GM12878 (cell line): ENCODE data around the gene FLAD1. TPM values are rescaled to one million over a fixed set of nuclear protein-coding genes. Genes with fewer than 3 reads are reported as not detected.

Experiments used
- ATAC-seq: fragments of 200-7000 bp; cut with Tn5 transposase; 3 replicates; pipeline ENCODE4 v1.9.1; 2020; ENCODE audit warnings: mild to moderate bottlenecking, moderate library complexity
- BruUV-seq: library from RNA; stranded (reverse); fragments of 400-500 nt; replicated peaks from 2 replicates; lab custom pipeline; 2021; lab: Mats Ljungman, UMichigan
- CTCF ChIA-PET: fragments of 300-600 bp; sonication (Branson Sonifier 250); formaldehyde crosslinking; extraction: SDS; loops from one replicate; lab custom pipeline; 2021; ENCODE audit warnings: inconsistent platforms; lab: Yijun Ruan, JAX
- POLR2A ChIA-PET: fragments of 350-600 bp; formaldehyde crosslinking; extraction: SDS; loops from one replicate; lab custom pipeline; 2021; ENCODE audit warnings: inconsistent platforms; lab: Charles Lee
- RAD21 ChIA-PET: fragments of 300-600 bp; sonication (Branson Sonifier 250); formaldehyde crosslinking; loops from one replicate; lab custom pipeline; 2023; ENCODE audit warnings: antibody characterized with exemption; ENCODE audit not compliant: unreplicated experiment; lab: Charles Lee
- SMC1A ChIA-PET: fragments of 300-600 bp; sonication (Branson Sonifier 250); formaldehyde crosslinking; loops from one replicate; lab custom pipeline; 2023; ENCODE audit not compliant: unreplicated experiment, uncharacterized antibody; lab: Charles Lee
- DNase-seq: peaks from one replicate; pipeline ENCODE4 v3.0.0-alpha.2; 2011; ENCODE audit warnings: low read depth, low spot score
- FAIRE-seq: peaks from 3 replicates; lab custom pipeline; 2011; peaks lifted over from hg19 to GRCh38; lab: Jason Lieb, UNC
- H2AFZ ChIP-seq: 2 replicates; pipeline ENCODE4 v1.6.0; 2011; ENCODE audit warnings: low read depth, low read length, control low read depth; ENCODE audit not compliant: control insufficient read depth
- H3K27ac ChIP-seq: 2 replicates; pipeline ENCODE4 v1.5.1; 2011; ENCODE audit warnings: control low read depth; ENCODE audit not compliant: control insufficient read depth, insufficient read depth
- H3K27me3 ChIP-seq, 2 experiments: replicated peaks in 1 of 2; 2 replicates each; pipeline versions ENCODE4 v1.6.0 to v1.6.1; 2011; ENCODE audit warnings: low read length in 1 of 2; ENCODE audit not compliant: control insufficient read depth in 2 of 2, insufficient read depth in 2 of 2
- H3K36me3 ChIP-seq, 2 experiments: 2 replicates each; pipeline ENCODE4 v1.5.1; 2011; ENCODE audit warnings: low read length in 1 of 2; ENCODE audit not compliant: control insufficient read depth in 2 of 2, insufficient read depth in 2 of 2
- H3K4me1 ChIP-seq: 2 replicates; pipeline ENCODE4 v1.6.1; 2011; ENCODE audit warnings: mild to moderate bottlenecking, low read length, moderate library complexity, mixed read lengths; ENCODE audit not compliant: control insufficient read depth, insufficient read depth
- H3K4me2 ChIP-seq: 2 replicates; pipeline ENCODE4 v1.6.0; 2011; ENCODE audit warnings: control low read depth; ENCODE audit not compliant: control insufficient read depth, insufficient read depth
- H3K4me3 ChIP-seq: fragments of 200-600 bp; sonication (generic); 2 replicates; pipeline ENCODE4 v1.5.1; 2016
- H3K79me2 ChIP-seq: 2 replicates; pipeline ENCODE4 v1.6.0; 2011; ENCODE audit warnings: low read length; ENCODE audit not compliant: control insufficient read depth, insufficient read depth
- H3K9ac ChIP-seq: 2 replicates; pipeline ENCODE4 v1.8.0; 2011; ENCODE audit warnings: low read length, control low read depth, mixed read lengths; ENCODE audit not compliant: control insufficient read depth, insufficient read depth
- H3K9me3 ChIP-seq: replicated peaks from 3 replicates; pipeline ENCODE4 v1.5.1; 2011; ENCODE audit warnings: mild to moderate bottlenecking, low read length; ENCODE audit not compliant: control insufficient read depth, insufficient read depth
- H4K20me1 ChIP-seq: 2 replicates; pipeline ENCODE4 v1.6.0; 2011; ENCODE audit not compliant: control insufficient read depth, insufficient read depth
- EP300 ChIP-seq, 2 experiments: fragments of 150-350 bp in 1 of 2; IDR thresholded peaks; 2 replicates each; pipeline ENCODE4 v1.6.1; 2011 to 2012; ENCODE audit warnings: low read depth in 2 of 2, low read length in 2 of 2, borderline replicate concordance in 1 of 2, improper control_type of control experiment in 1 of 2, inconsistent platforms in 1 of 2; ENCODE audit not compliant: control insufficient read depth in 1 of 2
- IKZF2 ChIP-seq, 2 experiments: fragments of 450-650 bp; IDR thresholded peaks; 2 replicates each; pipeline ENCODE4 v1.6.1; 2017; ENCODE audit warnings: mild to moderate bottlenecking in 2 of 2, moderate library complexity in 2 of 2
- IRF4 ChIP-seq: IDR thresholded peaks from 2 replicates; pipeline ENCODE4 v1.6.1; 2011; ENCODE audit warnings: low read depth, low read length
- JUND ChIP-seq: IDR thresholded peaks from 2 replicates; pipeline ENCODE4 v1.6.1; 2012; ENCODE audit warnings: low read depth, mild to moderate bottlenecking, low read length, improper control_type of control experiment, moderate library complexity
- PML ChIP-seq: IDR thresholded peaks from 2 replicates; pipeline ENCODE4 v1.6.1; 2012; ENCODE audit warnings: low read length, inconsistent platforms
- RBBP5 ChIP-seq: fragments of 200-600 bp; sonication (generic); conservative IDR thresholded peaks from 2 replicates; pipeline ENCODE4 v1.6.1; 2016
- SIX5 ChIP-seq: IDR thresholded peaks from 2 replicates; pipeline ENCODE4 v1.6.1; 2011; ENCODE audit warnings: mild to moderate bottlenecking, low read depth, low read length, moderate library complexity; ENCODE audit not compliant: severe bottlenecking
- SMC3 ChIP-seq: IDR thresholded peaks from 2 replicates; pipeline ENCODE4 v1.6.1; 2011; ENCODE audit warnings: low read length, improper control_type of control experiment, borderline replicate concordance
- TCF7 ChIP-seq: IDR thresholded peaks from 2 replicates; pipeline ENCODE4 v1.6.1; 2014; ENCODE audit warnings: antibody characterized with exemption, borderline replicate concordance
- WGBS: methylation state at CpG from one replicate; pipeline ENCODE4 v1.1.6; 2016; ENCODE audit warnings: low lambda C conversion rate; ENCODE audit not compliant: insufficient replicate concordance, insufficient coverage; ENCODE audit errors: missing lambda C conversion rate; 5-methylcytosine and 5-hydroxymethylcytosine counted together
- in situ Hi-C: fragments of 300-500 bp; cut with MboI; formaldehyde crosslinking; loops from 9 replicates; pipeline ENCODE4 v1.14.3; 2018; ENCODE audit warnings: mixed read lengths
- intact Hi-C: fragments of 100-400 bp; cut with micrococcal nuclease; formaldehyde crosslinking; loops from one replicate; pipeline ENCODE4 v1.14.2; 2022; ENCODE audit not compliant: unreplicated experiment
- polyA plus RNA-seq, 11 experiments: library from polyadenylated mRNA; depleted of rRNA in 4 of 11; unstranded in 6 of 11; stranded (reverse) in 5 of 11; fragments of >200 nt; fragmentation: Nextera tagmentation in 4 of 11; fragmentation: Illumina TruSeq in 1 of 11; extraction: Ambion mirVana in 4 of 11; extraction: Trizol in 1 of 11; gene quantifications; 1 replicate in 1 of 11; 2 replicates in 10 of 11; pipeline versions ENCODE4 v1.2.1 to v1.2.3, GENCODE V29; 2011 to 2016; ENCODE audit warnings: inconsistent platforms in 2 of 11, missing spikeins in 2 of 11, low read depth in 1 of 11
- total RNA-seq, 4 experiments: library from RNA; depleted of rRNA in 3 of 4; stranded (reverse); fragments of >200 nt in 3 of 4; fragmentation: Illumina TruSeq in 1 of 4; extraction: Trizol in 1 of 4; gene quantifications; 2 replicates each; pipeline versions ENCODE4 v1.2.1 to v1.2.3, GENCODE V29; 2013 to 2021
- TF ChIP-seq, protein P1 (sequence below): fragments of 450-650 bp; IDR thresholded peaks from 2 replicates; pipeline ENCODE4 v1.6.1; 2018; ENCODE audit warnings: borderline replicate concordance, mild to moderate bottlenecking; ENCODE audit not compliant: partially characterized antibody
- TF ChIP-seq, protein P2 (sequence below): fragments of 450-650 bp; conservative IDR thresholded peaks from 2 replicates; pipeline ENCODE4 v1.6.1; 2017; ENCODE audit warnings: mild to moderate bottlenecking, moderate library complexity
- TF ChIP-seq, protein P3 (sequence below): fragments of 450-650 bp; IDR thresholded peaks from 2 replicates; pipeline ENCODE4 v1.6.1; 2017; ENCODE audit warnings: mild to moderate bottlenecking, moderate library complexity

The FLAD1 gene
- total and polyA plus RNA-seq, 10 of the 15 experiments (the other 5 are each of a cell fraction or from before 2014, with no cell fraction given): 22.9 to 93.4 (median 56.6) TPM

- TSS peak; percentile 97 for BruUV-seq
- in situ Hi-C loops (no loop called here), intact Hi-C loops (loop anchor here (2.0 kb wide), 2 partner anchors 23 to 63 kb away; partner anchors contain the start of gene PYGO2)
- POLR2A ChIA-PET: interaction anchor here (0.6 to 2.9 kb wide), 25 partner anchors 8 to 470 kb away, joined by 3 to 19 read pairs (median 5); partner anchors contain the start of genes CKS1B, FLAD1, KCNN3 and PBXIP1
- Histone ChIP-seq H3K9me3 (no peaks in the 10 kb centered on the region; the same call in 2 of the 3 replicates), H3K27me3 (no peaks in the 10 kb centered on the region), H3K4me3 (peak overlapping the region; percentile 87), H3K4me1 (peaks cover 45% of the 10 kb centered on the region), H3K79me2 (peaks cover 69% of the 10 kb centered on the region), H3K27ac (peak overlapping the region; percentile 100), H4K20me1 (no peaks in the 10 kb centered on the region), H3K9ac (peak overlapping the region; percentile 97), H3K36me3 (no peaks in the 10 kb centered on the region), H2AFZ (peak overlapping the region; percentile 100), H3K4me2 (peak overlapping the region; percentile 97)
- CTCF ChIA-PET: interaction anchor here (1.2 to 3.5 kb wide), 14 partner anchors 17 to 377 kb away, joined by 3 to 20 read pairs (median 8); partner anchors contain the start of genes ADAM15, PBXIP1, PYGO2 and SHC1
- under 1% methylated on average over 36 of the region's 36 CpGs for WGBS
- SMC1A ChIA-PET: interaction anchor here (0.8 to 3.2 kb wide), 12 partner anchors 8 to 266 kb away, joined by 3 to 14 read pairs (median 4); partner anchors contain the start of genes FLAD1 and PBXIP1
- ATAC-seq: peak; percentile 61
- peak; percentile 75 for FAIRE-seq
- peak; percentile 82 for DNase-seq
- RAD21 ChIA-PET: interaction anchor here (0.7 to 2.6 kb wide), 12 partner anchors 8 to 378 kb away, joined by 3 to 12 read pairs (median 4); partner anchors contain the start of genes PBXIP1 and PYGO2
- TF ChIP-seq TCF7 (no peak), PML (no peak), IRF4 (0 out of 2 replicates have a peak, but pooled peaks have one; percentile 42), SMC3 (no peak), SIX5 (peak; percentile 47), EP300 (IDR thresholded peaks at IDR 0.05; ENCODE audit: borderline replicate concordance in 1 of 2, control insufficient read depth in 1 of 2, low read depth in 2 of 2, low read length in 2 of 2) (peak; percentile 37 to 56; a peak in 2 of 4 replicates), RBBP5 (no peak), JUND (peak; percentile 98), IKZF2 (IDR thresholded peaks at IDR 0.05) (peak; percentile 77 to 80; a peak in 3 of 4 replicates)
- TF ChIP-seq, protein P1, sequence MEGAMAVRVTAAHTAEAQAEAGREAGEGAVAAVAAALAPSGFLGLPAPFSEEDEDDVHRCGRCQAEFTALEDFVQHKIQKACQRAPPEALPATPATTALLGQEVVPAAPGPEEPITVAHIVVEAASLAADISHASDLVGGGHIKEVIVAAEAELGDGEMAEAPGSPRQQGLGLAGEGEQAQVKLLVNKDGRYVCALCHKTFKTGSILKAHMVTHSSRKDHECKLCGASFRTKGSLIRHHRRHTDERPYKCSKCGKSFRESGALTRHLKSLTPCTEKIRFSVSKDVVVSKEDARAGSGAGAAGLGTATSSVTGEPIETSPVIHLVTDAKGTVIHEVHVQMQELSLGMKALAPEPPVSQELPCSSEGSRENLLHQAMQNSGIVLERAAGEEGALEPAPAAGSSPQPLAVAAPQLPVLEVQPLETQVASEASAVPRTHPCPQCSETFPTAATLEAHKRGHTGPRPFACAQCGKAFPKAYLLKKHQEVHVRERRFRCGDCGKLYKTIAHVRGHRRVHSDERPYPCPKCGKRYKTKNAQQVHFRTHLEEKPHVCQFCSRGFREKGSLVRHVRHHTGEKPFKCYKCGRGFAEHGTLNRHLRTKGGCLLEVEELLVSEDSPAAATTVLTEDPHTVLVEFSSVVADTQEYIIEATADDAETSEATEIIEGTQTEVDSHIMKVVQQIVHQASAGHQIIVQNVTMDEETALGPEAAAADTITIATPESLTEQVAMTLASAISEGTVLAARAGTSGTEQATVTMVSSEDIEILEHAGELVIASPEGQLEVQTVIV: peak; percentile 53
- TF ChIP-seq, protein P2, sequence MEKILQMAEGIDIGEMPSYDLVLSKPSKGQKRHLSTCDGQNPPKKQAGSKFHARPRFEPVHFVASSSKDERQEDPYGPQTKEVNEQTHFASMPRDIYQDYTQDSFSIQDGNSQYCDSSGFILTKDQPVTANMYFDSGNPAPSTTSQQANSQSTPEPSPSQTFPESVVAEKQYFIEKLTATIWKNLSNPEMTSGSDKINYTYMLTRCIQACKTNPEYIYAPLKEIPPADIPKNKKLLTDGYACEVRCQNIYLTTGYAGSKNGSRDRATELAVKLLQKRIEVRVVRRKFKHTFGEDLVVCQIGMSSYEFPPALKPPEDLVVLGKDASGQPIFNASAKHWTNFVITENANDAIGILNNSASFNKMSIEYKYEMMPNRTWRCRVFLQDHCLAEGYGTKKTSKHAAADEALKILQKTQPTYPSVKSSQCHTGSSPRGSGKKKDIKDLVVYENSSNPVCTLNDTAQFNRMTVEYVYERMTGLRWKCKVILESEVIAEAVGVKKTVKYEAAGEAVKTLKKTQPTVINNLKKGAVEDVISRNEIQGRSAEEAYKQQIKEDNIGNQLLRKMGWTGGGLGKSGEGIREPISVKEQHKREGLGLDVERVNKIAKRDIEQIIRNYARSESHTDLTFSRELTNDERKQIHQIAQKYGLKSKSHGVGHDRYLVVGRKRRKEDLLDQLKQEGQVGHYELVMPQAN: peak; percentile 67; the same call in 1 of the 2 replicates
- TF ChIP-seq, protein P3, sequence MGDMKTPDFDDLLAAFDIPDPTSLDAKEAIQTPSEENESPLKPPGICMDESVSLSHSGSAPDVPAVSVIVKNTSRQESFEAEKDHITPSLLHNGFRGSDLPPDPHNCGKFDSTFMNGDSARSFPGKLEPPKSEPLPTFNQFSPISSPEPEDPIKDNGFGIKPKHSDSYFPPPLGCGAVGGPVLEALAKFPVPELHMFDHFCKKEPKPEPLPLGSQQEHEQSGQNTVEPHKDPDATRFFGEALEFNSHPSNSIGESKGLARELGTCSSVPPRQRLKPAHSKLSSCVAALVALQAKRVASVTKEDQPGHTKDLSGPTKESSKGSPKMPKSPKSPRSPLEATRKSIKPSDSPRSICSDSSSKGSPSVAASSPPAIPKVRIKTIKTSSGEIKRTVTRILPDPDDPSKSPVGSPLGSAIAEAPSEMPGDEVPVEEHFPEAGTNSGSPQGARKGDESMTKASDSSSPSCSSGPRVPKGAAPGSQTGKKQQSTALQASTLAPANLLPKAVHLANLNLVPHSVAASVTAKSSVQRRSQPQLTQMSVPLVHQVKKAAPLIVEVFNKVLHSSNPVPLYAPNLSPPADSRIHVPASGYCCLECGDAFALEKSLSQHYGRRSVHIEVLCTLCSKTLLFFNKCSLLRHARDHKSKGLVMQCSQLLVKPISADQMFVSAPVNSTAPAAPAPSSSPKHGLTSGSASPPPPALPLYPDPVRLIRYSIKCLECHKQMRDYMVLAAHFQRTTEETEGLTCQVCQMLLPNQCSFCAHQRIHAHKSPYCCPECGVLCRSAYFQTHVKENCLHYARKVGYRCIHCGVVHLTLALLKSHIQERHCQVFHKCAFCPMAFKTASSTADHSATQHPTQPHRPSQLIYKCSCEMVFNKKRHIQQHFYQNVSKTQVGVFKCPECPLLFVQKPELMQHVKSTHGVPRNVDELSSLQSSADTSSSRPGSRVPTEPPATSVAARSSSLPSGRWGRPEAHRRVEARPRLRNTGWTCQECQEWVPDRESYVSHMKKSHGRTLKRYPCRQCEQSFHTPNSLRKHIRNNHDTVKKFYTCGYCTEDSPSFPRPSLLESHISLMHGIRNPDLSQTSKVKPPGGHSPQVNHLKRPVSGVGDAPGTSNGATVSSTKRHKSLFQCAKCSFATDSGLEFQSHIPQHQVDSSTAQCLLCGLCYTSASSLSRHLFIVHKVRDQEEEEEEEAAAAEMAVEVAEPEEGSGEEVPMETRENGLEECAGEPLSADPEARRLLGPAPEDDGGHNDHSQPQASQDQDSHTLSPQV: no peak
Measured at GRCh38 chr1:154937085-154937987, 45.8 kb upstream of the FLAD1 start.
